Esophagus squamous epithelium (tissue), 4 donors: ENCODE measurements around the gene PRDX5.

Experiments
- POLR2A ChIP-seq, 4 donors: fragments of 450-650 bp; IDR thresholded peaks; one replicate each; pipeline ENCODE4 v1.6.1; 2017; ENCODE audit warnings: antibody characterized with exemption in 4 of 4, mild to moderate bottlenecking in 4 of 4, moderate library complexity in 3 of 4
- TF ChIP-seq, protein P1 (sequence below), 6 experiments: fragments of 450-650 bp in 4 of 6; fragments of 200-600 bp in 2 of 6; sonication (generic) in 2 of 6; IDR thresholded peaks; one replicate each; pipeline ENCODE4 v1.5.1; 2016 to 2019; ENCODE audit warnings: antibody characterized with exemption in 6 of 6, mild to moderate bottlenecking in 4 of 6, moderate library complexity in 4 of 6

- TF ChIP-seq, protein P1, sequence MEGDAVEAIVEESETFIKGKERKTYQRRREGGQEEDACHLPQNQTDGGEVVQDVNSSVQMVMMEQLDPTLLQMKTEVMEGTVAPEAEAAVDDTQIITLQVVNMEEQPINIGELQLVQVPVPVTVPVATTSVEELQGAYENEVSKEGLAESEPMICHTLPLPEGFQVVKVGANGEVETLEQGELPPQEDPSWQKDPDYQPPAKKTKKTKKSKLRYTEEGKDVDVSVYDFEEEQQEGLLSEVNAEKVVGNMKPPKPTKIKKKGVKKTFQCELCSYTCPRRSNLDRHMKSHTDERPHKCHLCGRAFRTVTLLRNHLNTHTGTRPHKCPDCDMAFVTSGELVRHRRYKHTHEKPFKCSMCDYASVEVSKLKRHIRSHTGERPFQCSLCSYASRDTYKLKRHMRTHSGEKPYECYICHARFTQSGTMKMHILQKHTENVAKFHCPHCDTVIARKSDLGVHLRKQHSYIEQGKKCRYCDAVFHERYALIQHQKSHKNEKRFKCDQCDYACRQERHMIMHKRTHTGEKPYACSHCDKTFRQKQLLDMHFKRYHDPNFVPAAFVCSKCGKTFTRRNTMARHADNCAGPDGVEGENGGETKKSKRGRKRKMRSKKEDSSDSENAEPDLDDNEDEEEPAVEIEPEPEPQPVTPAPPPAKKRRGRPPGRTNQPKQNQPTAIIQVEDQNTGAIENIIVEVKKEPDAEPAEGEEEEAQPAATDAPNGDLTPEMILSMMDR (IDR thresholded peaks at IDR 0.05) = no peak
- TF ChIP-seq POLR2A (IDR thresholded peaks at IDR 0.05) = peak in 1 of 4 donors; percentile 8
Measured at GRCh38 chr11:64339754-64340408, 22.0 kb downstream of the PRDX5 start, which contains the start of gene CCDC88B.
